DMS79 (cell line): Measurements from ENCODE around the gene ZNF587B.
"Not testable (repeated sequence)": the region's sequence is repeated elsewhere in the genome, so short reads cannot be mapped to it uniquely, and the experiment has no call there.

Experiments
- DNase-seq: peaks from one replicate; lab custom pipeline; 2025; lab: John Stamatoyannopoulos, UW

Gene ZNF587B

GRCh38 chr19:57819475-57820148 lies 10.5 kb upstream of the ZNF587B start:
- peak; percentile 89 for DNase-seq

- DNase-seq = no peak
Measured at GRCh38 chr19:57820599-57820998, 9.5 kb upstream of the ZNF587B start.

GRCh38 chr19:57821095-57821494 lies 9.0 kb upstream of the ZNF587B start:
- DNase-seq = not testable (repeated sequence)

- DNase-seq = not testable (repeated sequence)
Measured at GRCh38 chr19:57821501-57821900, 8.6 kb upstream of the ZNF587B start.

GRCh38 chr19:57823155-57823554 lies 6.9 kb upstream of the ZNF587B start:
- not testable (repeated sequence) for DNase-seq

GRCh38 chr19:57823608-57824007 lies 6.5 kb upstream of the ZNF587B start:
- DNase-seq = not testable (repeated sequence)

GRCh38 chr19:57825511-57825910 lies 4.6 kb upstream of the ZNF587B start:
- DNase-seq = no peak

GRCh38 chr19:57829316-57829715 lies 783 bp upstream of the ZNF587B start:
- DNase-seq = no peak

GRCh38 chr19:57836991-57837390 lies 6.9 kb downstream of the ZNF587B start:
- DNase-seq = not testable (repeated sequence)

- not testable (repeated sequence) for DNase-seq
Measured at GRCh38 chr19:57838622-57839191, 8.6 kb downstream of the ZNF587B start.

GRCh38 chr19:57841122-57841763 lies 11.1 kb downstream of the ZNF587B start:
- no peak for DNase-seq

GRCh38 chr19:57847164-57847563 lies 17.1 kb downstream of the ZNF587B start:
- not testable (repeated sequence) for DNase-seq

GRCh38 chr19:57849162-57849665 lies 19.1 kb downstream of the ZNF587B start:
- not testable (repeated sequence) for DNase-seq

- DNase-seq = peak; percentile 84
Measured at GRCh38 chr19:57849666-57850473, 19.8 kb downstream of the ZNF587B start, which contains the start of gene ZNF587. Gene ZNF587, plus strand, starts transcription at chr19:57849859. Its CDS starts 180 bp downstream, at chr19:57850039.

- DNase-seq = peak; percentile 30
Measured at GRCh38 chr19:57850553-57851017, 20.5 kb downstream of the ZNF587B start.

- DNase-seq = not testable (repeated sequence)
Measured at GRCh38 chr19:57851812-57852603, 21.9 kb downstream of the ZNF587B start.

- not testable (repeated sequence) for DNase-seq
Measured at GRCh38 chr19:57854117-57854516, 24.0 kb downstream of the ZNF587B start.

GRCh38 chr19:57862351-57862750 lies 32.3 kb downstream of the ZNF587B start:
- DNase-seq = not testable (repeated sequence)

- no peak for DNase-seq
Measured at GRCh38 chr19:57867868-57868492, 37.9 kb downstream of the ZNF587B start.

- not testable (repeated sequence) for DNase-seq
Measured at GRCh38 chr19:57869655-57870054, 39.6 kb downstream of the ZNF587B start.

- no peak for DNase-seq
Measured at GRCh38 chr19:57870225-57870624, 40.1 kb downstream of the ZNF587B start.
